K562 (cell line): Measurements from ENCODE around the gene HINT3. TPM values are rescaled to one million over a fixed set of nuclear protein-coding genes. Genes with fewer than 3 reads are reported as not detected.
A peak's percentile ranks its signal among the peaks of the same experiment; 100 is the strongest.

Experiments
- AFF1 ChIP-seq, 2 experiments: fragments of 450-650 bp; IDR thresholded peaks; 2 replicates each; pipeline ENCODE4 v1.6.1; 2018; ENCODE audit warnings: mild to moderate bottlenecking in 2 of 2, low read depth in 1 of 2; ENCODE audit not compliant: partially characterized antibody in 2 of 2
- ATF1 ChIP-seq, 2 experiments: fragments of 450-650 bp in 1 of 2; IDR thresholded peaks; 2 replicates each; pipeline ENCODE4 v1.6.1; 2016; ENCODE audit warnings: missing compliant biosample characterization in 1 of 2, missing genetic modification characterization in 1 of 2
- BRD9 ChIP-seq: fragments of 450-650 bp; IDR thresholded peaks from 2 replicates; pipeline ENCODE4 v1.6.1; 2018; ENCODE audit warnings: low read depth; ENCODE audit not compliant: partially characterized antibody
- CBX8 ChIP-seq: fragments of 200-600 bp; sonication (generic); IDR thresholded peaks from 2 replicates; pipeline ENCODE4 v1.6.1; 2012; ENCODE audit warnings: borderline replicate concordance, mixed run types, low read depth, mild to moderate bottlenecking, moderate library complexity, mixed read lengths, low read length, control low read depth, inconsistent platforms; ENCODE audit not compliant: poor library complexity, severe bottlenecking; ENCODE audit errors: extremely low read depth
- DACH1 ChIP-seq: fragments of 450-650 bp; IDR thresholded peaks from 2 replicates; pipeline ENCODE4 v1.6.1; 2018; ENCODE audit not compliant: partially characterized antibody
- DIDO1 ChIP-seq: fragments of 450-650 bp; IDR thresholded peaks from 2 replicates; pipeline ENCODE4 v1.6.1; 2016; ENCODE audit warnings: low read depth, missing biosample characterization, missing genetic modification characterization
- DNMT1 ChIP-seq: fragments of 450-650 bp; IDR thresholded peaks from 2 replicates; pipeline ENCODE4 v1.6.1; 2016; ENCODE audit warnings: antibody characterized with exemption, mild to moderate bottlenecking
- HOMEZ ChIP-seq: fragments of 250-450 bp; sonication (Bioruptor Pico); IDR thresholded peaks from 2 replicates; pipeline ENCODE4 v1.4.0; 2020; ENCODE audit warnings: mild to moderate bottlenecking, moderate library complexity
- KAT7 ChIP-seq: sonication (generic); formaldehyde crosslinking; IDR thresholded peaks from 2 replicates; pipeline ENCODE4 v1.8.0; 2022; ENCODE audit warnings: missing genetic modification reagents, mild to moderate bottlenecking, borderline replicate concordance
- KDM5B ChIP-seq: fragments of 200-600 bp; sonication (generic); IDR thresholded peaks from 2 replicates; pipeline ENCODE4 v1.6.1; 2012; ENCODE audit warnings: low read depth, mild to moderate bottlenecking, moderate library complexity, low read length, control low read depth, inconsistent platforms; ENCODE audit not compliant: insufficient replicate concordance
- LCOR ChIP-seq: sonication (generic); formaldehyde crosslinking; IDR thresholded peaks from 2 replicates; pipeline ENCODE4 v1.8.0; 2022; ENCODE audit warnings: mild to moderate bottlenecking, missing genetic modification reagents
- MBD2 ChIP-seq: sonication (generic); IDR thresholded peaks from 2 replicates; pipeline ENCODE4 v1.6.1; 2016; ENCODE audit warnings: low read depth, borderline replicate concordance
- MTA3 ChIP-seq: fragments of 450-650 bp; formaldehyde crosslinking; IDR thresholded peaks from 2 replicates; pipeline ENCODE4 v1.6.1; 2017; ENCODE audit warnings: mild to moderate bottlenecking, borderline replicate concordance
- PML ChIP-seq: IDR thresholded peaks from 2 replicates; pipeline ENCODE4 v1.6.1; 2012; ENCODE audit warnings: low read length, inconsistent platforms
- TAF9B ChIP-seq: fragments of 450-650 bp; IDR thresholded peaks from 2 replicates; pipeline ENCODE4 v1.6.1; 2018; ENCODE audit warnings: mild to moderate bottlenecking; ENCODE audit not compliant: partially characterized antibody
- TBP ChIP-seq: optimal IDR thresholded peaks from 2 replicates; pipeline ENCODE3; 2011; ENCODE audit warnings: low read depth, low read length, improper control_type of control experiment
- ZNF592 ChIP-seq: fragments of 450-650 bp; IDR thresholded peaks from 2 replicates; pipeline ENCODE4 v1.6.1; 2017; ENCODE audit warnings: antibody characterized with exemption, mild to moderate bottlenecking
- polyA plus RNA-seq, 8 experiments: library from polyadenylated mRNA; depleted of rRNA in 4 of 8; stranded (reverse) in 5 of 8; unstranded in 3 of 8; fragments of >200 nt; fragmentation: Nextera tagmentation in 2 of 8; fragmentation: Illumina TruSeq in 1 of 8; extraction: Ambion mirVana in 2 of 8; extraction: Trizol in 1 of 8; gene quantifications; 2 replicates each; pipeline versions ENCODE4 v1.2.1 to v1.2.3, GENCODE V29; 2011 to 2014; ENCODE audit warnings: inconsistent platforms in 1 of 8, missing spikeins in 1 of 8
- total RNA-seq, 7 experiments: library from RNA; depleted of rRNA in 6 of 7; stranded (reverse); fragments of >200 nt in 6 of 7; fragmentation: Illumina TruSeq in 2 of 7; extraction: Trizol in 2 of 7; gene quantifications; 2 replicates each; pipeline versions ENCODE4 v1.2.1 to v1.2.3, GENCODE V29; 2011 to 2021; ENCODE audit warnings: low replicate concordance in 1 of 7

Gene HINT3
- total and polyA plus RNA-seq, 9 of the 15 experiments (the other 6 are each of a cell fraction or from before 2014, with no cell fraction given), result 1.4 to 16.6 (median 10.8) TPM

DNA sequence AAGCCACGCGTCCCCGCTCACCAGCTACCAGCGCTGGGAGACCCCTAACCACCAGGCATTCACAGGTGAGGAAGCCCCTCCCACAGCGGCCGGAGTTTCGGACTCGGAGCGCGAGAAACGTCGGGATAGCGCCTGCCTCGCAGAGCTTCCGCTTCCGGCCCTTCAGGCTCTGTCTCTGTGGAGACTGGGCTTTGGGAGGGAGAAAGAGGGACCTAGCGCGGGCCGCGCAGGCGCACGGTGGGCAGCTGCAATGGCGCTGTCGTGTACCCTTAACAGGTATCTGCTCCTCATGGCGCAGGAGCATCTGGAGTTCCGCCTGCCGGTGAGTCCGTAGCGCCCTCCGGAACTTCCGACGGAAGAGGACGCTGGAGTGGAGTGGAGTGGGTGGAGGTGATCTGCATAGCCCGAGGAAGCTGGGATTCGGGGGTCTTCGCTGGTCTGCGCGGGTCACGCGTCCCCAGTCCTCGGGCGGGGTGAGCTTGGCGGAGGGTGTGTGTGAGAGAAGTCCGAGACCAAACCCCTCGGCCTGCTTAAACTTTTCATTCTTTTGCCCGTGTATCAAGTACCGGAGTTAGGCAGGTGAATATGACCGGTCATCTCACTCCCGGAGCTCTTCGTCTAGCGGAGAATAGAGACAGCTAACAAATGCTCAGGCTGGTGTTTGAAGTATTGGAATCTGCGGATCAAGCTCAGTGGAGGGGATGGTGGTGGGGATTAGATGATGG, 29.9 kb downstream of the HINT3 start, which contains the start of gene TRMT11 (continued):
- peak in 1 of 2 experiments; percentile 3 for TF ChIP-seq AFF1 (IDR thresholded peaks at IDR 0.05; ENCODE audit: low read depth in 1 of 2, partially characterized antibody in 2 of 2)
- TF ChIP-seq DIDO1 (tag), result 0 out of 2 replicates have a peak, but pooled peaks have one; percentile 37
- TF ChIP-seq PML, result peak; percentile 71; the same call in 1 of the 2 replicates
- peak; percentile 95 for TF ChIP-seq TBP
- TF ChIP-seq ATF1 (CRISPR knock-in tag; IDR thresholded peaks at IDR 0.05), result no peak
- peak; percentile 70 for TF ChIP-seq ATF1 (tag; IDR thresholded peaks at IDR 0.05)
- TF ChIP-seq DACH1, result no peak
- TF ChIP-seq HOMEZ (CRISPR knock-in tag), result 0 out of 2 replicates have a peak, but pooled peaks have one; percentile 45
- TF ChIP-seq MTA3, result peak; percentile 71; the same call in 1 of the 2 replicates
- TF ChIP-seq KAT7 (CRISPR knock-in tag), result 0 out of 2 replicates have a peak, but pooled peaks have one; percentile 60
- peak; percentile 63 for TF ChIP-seq BRD9
- peak; percentile 95 for TF ChIP-seq LCOR
- TF ChIP-seq MBD2, result peak; percentile 83
- no peak for TF ChIP-seq ZNF592
- TF ChIP-seq DNMT1, result no peak
- TF ChIP-seq TAF9B, result peak; percentile 94
- TF ChIP-seq CBX8, result no peak
- peak; percentile 99 for TF ChIP-seq KDM5B
